ENCODE measurements around the gene ID4.
"Not testable (repeated sequence)": the region's sequence is repeated elsewhere in the genome, so short reads cannot be mapped to it uniquely, and the experiment has no call there.

Gene ID4

DNA sequence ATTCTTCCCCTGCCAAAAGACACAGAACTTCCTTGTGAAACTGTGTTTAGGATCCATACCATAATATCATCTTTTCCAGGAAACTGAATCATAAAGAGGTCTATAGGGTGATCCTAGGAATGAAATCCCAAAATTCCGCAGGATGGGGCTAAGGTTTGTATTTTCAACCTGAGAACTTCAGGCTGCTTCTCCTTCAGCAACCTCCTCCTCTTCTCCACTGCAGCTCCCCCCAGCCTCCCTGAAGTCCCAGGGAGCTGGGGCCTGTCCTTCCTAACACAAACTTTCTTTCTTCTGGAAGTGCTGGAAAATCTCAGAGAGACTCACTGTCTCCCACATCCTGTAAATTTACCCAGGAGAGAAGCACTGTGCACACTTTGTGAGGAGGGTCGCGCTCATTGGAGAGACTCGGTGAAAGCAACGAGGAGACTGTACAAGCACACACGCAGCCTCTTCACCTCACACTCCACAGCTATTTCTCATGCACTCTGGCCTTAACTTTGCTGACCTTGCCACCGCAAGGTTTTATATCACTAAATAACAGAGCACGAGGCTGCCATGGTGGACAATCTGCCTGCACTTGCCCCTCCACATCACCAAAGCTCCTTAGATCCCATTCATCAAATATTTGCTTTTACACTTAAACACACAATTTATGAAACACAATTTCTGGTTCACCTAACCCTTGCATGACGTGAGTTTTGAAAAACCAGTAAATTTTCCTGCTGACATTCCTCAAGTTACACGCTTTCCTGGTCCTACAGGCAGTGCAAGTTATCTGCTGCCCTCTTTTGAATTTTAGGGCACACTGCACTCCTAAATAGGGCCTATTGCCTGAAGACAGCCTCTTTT, 14.3 kb downstream of the ID4 start:
- peak; percentile 58 for DNase-seq

DNA sequence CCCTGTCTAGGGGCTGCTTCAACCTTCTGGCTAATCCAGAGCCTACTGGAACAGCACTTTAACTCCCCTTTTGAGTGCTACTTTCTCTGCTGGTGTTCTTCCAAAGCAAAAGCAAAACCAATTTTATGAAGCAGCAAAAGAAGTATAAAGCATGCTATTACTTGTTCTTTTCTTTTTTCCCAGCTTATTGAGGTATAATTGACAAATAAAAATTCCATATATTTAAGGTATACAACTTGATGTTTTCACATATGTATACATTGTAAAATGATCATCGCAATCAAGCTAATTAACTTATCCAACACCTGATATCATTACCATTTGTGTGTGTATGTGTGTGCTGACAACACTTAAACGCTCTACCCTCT, 14.9 kb downstream of the ID4 start:
- DNase-seq, result no peak
- in situ Hi-C loops (cut with HindIII; ENCODE audit: low pct_ligation_motif_present, low pct_unique_long_range_greater_than_20kb, low sequenced_read_pairs), result no loop called here

More for the DNA sequence above, 14.3 kb downstream of the ID4 start:
- in situ Hi-C loops (cut with HindIII; ENCODE audit: low pct_ligation_motif_present, low pct_unique_long_range_greater_than_20kb, low sequenced_read_pairs), result no loop called here

DNA sequence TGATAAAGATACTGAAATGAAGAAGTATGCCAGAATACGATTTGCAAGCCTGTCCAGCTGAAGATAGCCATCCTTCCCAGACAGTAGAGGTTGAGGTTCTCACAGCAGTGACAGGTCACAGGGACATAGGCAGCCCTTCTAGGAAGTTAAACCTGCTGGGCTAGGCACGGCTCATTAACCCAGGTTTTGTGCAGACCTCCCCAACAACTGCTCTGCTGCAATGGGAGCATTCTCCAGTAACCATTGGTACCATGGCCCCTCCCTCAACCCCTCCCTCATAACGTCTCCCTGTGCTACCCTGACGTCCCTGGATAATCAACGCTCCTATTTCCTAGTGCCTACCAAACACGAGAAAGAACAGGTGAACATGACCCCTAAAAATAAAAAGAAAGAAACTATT, 15.8 kb downstream of the ID4 start:
- in situ Hi-C loops (cut with HindIII; ENCODE audit: low pct_ligation_motif_present, low pct_unique_long_range_greater_than_20kb, low sequenced_read_pairs), result no loop called here
- no peak for DNase-seq

DNA sequence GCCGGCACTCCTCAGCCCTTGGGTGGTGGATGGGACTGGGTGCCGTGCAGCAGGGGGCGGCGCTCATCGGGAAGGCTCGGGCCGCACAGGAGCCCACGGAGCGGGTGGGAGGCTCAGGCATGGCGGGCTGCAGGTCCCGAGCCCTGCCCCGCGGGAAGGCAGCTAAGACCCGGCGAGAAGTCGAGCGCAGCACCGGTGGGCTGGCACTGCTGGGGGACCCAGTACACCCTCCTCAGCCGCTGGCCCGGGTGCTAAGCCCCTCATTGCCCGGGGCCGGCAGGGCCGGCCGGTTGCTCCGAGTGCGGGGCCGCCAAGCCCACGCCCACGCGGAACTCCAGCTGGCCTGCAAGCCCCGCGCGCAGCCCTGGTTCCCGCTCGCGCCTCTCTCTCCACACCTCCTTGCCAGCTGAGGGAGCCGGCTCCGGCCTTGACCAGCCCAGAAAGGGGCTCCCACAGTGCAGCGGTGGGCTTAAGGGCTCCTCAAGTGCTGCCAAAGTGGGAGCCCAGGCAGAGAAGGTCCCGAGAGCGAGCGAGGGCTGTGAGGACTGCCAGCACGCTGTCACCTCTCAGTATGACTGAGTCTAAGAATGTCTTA, 17.3 kb downstream of the ID4 start:
- in situ Hi-C loops (cut with HindIII; ENCODE audit: low pct_ligation_motif_present, low pct_unique_long_range_greater_than_20kb, low sequenced_read_pairs); DNase-seq: not testable (repeated sequence)

DNA sequence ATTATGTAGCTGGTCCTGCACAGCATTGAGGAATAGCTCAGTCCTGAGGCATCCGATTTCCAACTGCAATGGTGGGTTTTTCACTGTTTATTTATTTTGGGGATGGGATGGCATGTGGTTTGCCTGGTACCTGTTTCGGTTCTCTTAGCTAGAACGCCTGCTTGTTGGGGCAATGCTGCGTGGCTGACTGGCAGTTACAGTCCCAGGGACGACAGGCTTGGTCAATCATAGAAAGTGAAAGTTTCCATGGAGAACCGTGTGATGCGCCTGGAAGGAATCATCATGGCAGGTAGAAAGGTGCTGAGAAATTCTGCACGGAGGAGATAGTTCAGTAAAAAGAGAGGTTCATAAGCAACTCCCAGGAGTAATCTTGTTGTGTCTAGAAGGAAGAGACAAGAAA, 18.4 kb downstream of the ID4 start:
- in situ Hi-C loops (cut with HindIII; ENCODE audit: low pct_ligation_motif_present, low pct_unique_long_range_greater_than_20kb, low sequenced_read_pairs), result no loop called here

DNA sequence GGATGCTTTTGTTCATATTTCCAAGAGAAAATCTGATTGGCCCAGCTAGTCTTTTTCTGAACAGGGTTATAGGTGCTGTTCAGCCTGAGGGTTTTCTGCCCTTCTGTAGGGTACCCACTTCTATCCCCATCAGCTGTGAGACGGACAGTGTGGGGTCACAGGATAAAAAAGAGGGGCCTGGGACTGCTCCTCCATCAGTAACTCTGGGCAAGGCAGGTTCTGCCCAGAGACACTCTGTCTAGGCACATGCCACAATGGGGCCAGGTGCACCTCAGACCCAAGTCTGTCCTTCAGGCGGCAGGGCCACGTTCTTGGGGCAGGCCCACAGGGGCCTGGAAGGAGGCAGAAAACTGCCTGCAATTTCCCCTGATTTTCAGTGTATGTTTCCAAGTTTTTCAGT, 20.0 kb downstream of the ID4 start:
- in situ Hi-C loops (cut with HindIII; ENCODE audit: low pct_ligation_motif_present, low pct_unique_long_range_greater_than_20kb, low sequenced_read_pairs), result no loop called here

More for the DNA sequence above, 18.4 kb downstream of the ID4 start:
- DNase-seq, result no peak

DNA sequence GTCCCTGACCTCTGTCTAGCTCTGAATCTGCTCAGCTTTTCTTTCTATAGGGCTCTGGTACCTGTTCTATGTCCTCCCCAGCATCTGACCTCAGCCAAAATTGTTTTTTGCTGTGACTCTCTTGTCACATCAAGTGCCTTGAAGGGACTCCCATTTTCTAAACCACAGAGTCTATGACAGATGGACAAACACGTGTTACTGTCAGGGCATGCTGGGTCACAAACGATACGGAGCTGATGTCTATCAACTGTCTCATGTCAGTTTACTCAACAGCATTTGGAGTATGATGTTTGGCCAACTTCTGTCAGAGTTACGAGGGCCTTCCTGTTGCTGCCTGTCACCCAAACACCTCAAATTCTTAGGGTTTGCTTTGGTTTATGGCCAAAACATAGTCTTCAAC, 20.5 kb downstream of the ID4 start:
- DNase-seq, result no peak
- in situ Hi-C loops (cut with HindIII; ENCODE audit: low pct_ligation_motif_present, low pct_unique_long_range_greater_than_20kb, low sequenced_read_pairs), result no loop called here

More for the DNA sequence above, 20.0 kb downstream of the ID4 start:
- no peak for DNase-seq

DNA sequence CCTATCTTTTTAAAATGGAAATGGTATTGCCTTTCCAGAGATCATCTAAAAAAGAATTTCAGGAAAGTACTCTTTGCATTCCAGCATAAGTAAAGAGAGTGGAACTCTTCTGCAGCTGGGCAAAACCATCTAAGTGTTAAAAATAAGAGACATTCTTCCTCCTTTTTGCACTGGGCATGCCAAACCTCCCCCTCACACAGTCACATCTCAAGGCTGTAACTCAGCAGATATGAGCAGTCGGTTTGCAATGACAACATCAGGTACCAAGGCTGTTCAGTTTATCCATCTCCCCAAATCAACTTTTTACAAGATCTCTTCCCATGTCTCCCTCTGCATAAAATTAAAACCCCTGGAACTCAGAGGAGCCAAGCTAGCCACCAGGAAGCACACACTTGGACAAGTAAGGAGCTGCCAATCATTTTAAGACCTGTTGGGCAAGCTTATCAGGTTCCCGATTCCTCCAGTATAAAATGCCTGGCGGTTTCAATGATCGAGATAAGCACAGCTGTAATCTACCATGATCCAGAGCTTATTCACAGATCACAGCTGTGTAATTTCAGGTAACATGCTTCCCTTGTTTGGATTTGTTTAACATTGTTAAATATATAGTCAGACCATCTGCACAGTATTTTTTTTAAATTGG, 23.2 kb downstream of the ID4 start:
- no peak for DNase-seq
- in situ Hi-C loops (cut with HindIII; ENCODE audit: low pct_ligation_motif_present, low pct_unique_long_range_greater_than_20kb, low sequenced_read_pairs), result no loop called here

DNA sequence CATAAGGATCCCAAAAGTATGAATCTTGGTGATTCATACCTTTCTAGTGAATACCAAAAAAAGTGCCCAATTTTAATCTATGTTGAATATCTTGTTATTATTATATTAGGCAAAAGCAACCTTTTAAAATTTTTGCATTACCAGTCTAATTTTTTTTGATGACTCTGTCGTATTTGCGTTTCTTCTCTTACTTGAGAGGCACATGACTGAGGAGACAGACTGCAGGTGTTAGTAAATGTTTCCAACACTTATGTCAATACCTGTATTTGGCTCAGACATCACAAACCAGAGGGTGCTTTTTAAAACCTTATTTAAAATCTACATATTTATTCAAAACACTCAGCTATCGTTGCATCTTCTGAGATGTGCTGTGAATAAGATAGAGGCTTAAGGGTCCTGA, 27.1 kb downstream of the ID4 start:
- DNase-seq, result no peak
- in situ Hi-C loops (cut with HindIII; ENCODE audit: low pct_ligation_motif_present, low pct_unique_long_range_greater_than_20kb, low sequenced_read_pairs), result no loop called here

DNA sequence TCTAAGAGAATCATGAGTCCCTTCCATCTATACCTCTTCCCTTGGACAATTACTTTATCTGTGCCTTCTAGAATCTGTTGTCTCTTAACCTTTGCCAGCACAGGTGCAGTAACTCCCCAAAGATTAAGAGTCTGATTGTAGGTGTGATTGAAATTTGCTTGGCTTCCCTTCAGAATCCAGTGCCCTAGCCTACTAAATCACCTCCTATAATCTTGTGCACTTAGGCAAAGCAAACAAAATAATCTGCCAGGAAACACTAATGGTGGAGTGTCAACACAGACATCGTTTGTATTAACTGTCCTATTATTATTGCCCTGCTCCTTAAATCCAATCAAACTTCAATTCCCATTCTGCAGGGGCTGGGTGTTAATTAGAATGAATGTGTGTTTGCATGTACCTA, 28.0 kb downstream of the ID4 start:
- in situ Hi-C loops (cut with HindIII; ENCODE audit: low pct_ligation_motif_present, low pct_unique_long_range_greater_than_20kb, low sequenced_read_pairs), result no loop called here
- DNase-seq, result no peak

DNA sequence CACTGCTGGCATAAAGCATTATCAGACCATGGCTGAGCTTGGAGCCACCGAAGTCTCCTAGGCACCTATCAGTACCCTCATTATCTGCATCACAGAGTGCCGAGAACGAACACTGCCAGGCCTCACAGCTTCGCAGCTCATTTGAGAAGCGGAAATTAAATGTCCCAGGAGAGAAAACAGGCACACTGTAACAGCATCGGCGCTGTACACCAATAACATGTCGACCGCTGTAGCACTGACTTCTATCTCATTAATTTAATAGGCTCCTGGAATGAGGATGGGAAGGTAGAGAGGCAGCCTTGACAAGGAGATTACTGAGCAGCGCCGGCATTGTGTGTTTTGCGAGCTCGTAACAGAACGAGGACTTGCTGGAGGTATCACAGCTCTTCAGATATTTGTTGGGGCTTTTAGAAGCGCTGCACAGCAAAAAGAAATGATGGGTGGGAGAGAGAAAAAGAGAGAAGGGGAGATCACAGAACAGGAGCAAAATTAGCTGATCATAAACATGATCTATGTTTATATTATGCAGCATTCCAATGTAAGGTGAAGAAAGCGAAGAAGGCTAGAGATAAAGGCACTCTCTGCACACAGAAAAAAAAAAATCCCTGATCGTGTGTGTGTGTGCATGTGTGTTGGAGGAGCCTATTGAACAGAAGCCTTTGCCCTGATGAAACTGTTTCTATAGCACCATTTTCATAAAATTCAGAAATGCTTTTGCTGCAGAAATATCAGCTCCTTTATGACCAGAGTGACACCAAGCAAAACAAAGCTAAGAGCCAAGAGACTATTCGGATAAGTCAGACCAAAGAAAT, 29.2 kb downstream of the ID4 start:
- DNase-seq, result no peak
- in situ Hi-C loops (cut with HindIII; ENCODE audit: low pct_ligation_motif_present, low pct_unique_long_range_greater_than_20kb, low sequenced_read_pairs), result no loop called here

DNA sequence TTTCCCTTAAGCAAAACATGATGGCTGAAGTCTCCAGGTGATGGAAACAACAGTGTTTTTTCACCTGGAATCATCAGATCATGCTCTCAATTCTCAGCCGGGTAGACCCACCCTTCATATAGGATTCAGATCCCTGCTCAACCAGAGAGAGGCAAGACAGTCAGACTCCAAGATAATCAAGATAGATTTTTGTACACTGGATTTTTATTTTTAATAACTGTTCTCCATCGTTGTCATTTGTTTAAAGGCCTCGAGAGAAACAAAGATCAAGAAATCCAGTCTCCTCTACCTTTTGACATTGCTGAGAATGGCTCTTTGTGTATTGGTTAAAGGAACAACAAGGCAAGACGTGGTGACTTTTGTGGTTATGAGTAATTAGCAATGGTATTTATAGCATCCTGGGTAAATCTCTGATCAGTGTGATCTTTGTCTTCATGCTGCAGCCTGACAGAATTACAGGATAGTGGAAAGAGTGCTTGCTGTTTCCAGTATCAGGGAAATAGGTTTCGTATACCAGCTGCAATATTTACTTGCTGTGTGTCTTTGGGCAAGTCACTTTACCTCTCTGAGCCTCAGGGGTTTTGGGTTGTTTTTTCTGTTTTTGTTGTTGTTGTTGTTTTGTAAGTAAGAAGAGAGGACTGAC, 29.9 kb downstream of the ID4 start:
- in situ Hi-C loops (cut with HindIII; ENCODE audit: low pct_ligation_motif_present, low pct_unique_long_range_greater_than_20kb, low sequenced_read_pairs), result no loop called here

DNA sequence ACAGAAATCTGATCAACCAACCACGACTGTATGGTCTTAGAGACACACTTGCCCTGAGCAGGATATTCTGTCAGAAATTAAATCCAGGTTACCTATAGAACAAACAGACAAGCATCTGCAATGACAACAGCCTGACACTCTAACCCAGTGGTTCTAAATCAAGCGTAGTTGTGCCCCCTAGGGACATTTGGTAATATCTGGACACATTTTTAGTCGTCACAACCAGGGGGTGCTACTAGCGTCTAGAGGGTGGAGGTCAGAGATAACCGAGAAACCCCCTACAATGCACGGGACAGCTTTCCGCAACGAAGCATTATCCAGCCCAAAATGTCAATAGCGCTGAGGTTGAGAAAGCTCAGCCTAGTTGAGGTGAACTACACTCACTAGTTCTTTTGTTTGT, 32.3 kb downstream of the ID4 start:
- DNase-seq, result no peak
- in situ Hi-C loops (cut with HindIII; ENCODE audit: low pct_ligation_motif_present, low pct_unique_long_range_greater_than_20kb, low sequenced_read_pairs), result no loop called here

More for the DNA sequence above, 29.9 kb downstream of the ID4 start:
- DNase-seq, result no peak

DNA sequence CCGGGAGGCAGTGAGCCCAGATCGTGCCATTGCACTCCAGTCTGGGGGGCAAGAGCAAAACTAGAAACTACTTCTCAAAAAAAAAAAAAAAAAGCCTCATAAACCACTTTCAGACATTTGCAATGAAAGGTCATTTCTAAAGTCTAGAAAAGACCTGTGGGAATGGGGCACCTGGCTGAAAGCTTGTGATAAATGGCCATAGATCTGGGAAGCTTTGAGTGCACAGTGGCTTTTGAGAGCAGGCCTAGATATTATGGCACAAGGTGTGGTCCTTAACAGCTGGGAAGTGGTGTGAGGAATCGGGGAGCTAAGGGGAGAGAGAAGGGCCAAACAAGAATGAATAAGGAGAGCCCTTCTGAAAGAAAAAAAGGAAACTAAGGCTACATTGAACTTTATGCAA, 33.2 kb downstream of the ID4 start:
- in situ Hi-C loops (cut with HindIII; ENCODE audit: low pct_ligation_motif_present, low pct_unique_long_range_greater_than_20kb, low sequenced_read_pairs), result no loop called here
- no peak for DNase-seq

DNA sequence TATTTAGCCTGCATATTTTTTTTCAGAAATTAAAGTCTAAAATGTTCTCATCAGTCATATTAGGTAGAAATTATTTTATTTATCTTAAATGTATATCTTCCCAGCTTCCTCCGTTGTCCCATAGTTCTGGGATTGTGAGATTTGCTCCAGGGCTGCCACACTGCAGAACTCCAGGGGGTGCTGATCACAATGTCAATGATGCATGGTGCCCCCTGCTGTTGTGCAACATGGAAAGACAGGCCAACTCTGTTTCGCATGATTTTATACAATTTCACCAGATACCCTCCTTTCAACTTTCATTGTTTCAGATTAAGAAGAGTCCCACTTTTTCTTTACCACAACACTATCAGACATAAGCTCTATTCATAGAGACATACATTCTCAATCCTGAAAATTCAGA, 35.9 kb downstream of the ID4 start:
- peak; percentile 14 for DNase-seq
- in situ Hi-C loops (cut with HindIII; ENCODE audit: low pct_ligation_motif_present, low pct_unique_long_range_greater_than_20kb, low sequenced_read_pairs), result no loop called here

DNA sequence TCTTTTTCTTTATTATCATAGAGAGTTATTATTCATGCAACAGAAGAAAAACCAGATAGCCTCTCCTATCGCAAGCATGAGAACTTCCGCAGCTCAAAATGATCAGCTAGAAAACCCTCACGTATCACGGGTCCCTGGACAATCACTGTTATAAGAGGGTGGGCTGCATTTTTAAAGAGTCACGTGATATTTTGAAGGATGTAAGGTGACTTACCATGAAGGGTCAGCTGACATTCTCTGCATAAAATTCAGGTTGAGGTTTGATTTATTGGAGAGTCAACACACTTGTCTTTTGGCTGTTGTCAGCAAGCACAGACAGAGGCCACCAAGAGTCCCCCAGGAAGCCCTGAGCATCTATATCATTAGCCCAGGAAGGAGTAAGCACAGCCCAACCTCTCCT, 39.5 kb downstream of the ID4 start:
- no peak for DNase-seq
- in situ Hi-C loops (cut with HindIII; ENCODE audit: low pct_ligation_motif_present, low pct_unique_long_range_greater_than_20kb, low sequenced_read_pairs), result no loop called here

DNA sequence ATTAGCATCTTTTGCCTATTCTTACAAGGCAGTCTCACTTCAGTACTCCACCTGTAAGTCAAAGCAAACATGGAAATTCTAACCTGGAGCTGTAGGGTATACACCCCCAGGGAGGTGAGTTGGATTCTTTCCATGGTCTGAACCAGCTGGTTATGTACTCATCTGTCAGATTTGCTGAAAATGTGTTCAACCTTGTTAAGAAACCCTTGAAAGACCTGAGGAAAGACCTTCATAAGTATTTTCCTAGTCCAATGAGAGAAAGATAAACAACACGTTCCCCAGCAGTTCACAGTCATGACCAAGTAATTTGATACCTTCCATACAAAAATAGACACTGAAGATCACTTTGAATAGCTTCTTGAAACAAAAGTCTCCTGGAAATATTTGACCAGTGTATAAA, 42.5 kb downstream of the ID4 start:
- DNase-seq, result no peak
- in situ Hi-C loops (cut with HindIII; ENCODE audit: low pct_ligation_motif_present, low pct_unique_long_range_greater_than_20kb, low sequenced_read_pairs), result no loop called here

DNA sequence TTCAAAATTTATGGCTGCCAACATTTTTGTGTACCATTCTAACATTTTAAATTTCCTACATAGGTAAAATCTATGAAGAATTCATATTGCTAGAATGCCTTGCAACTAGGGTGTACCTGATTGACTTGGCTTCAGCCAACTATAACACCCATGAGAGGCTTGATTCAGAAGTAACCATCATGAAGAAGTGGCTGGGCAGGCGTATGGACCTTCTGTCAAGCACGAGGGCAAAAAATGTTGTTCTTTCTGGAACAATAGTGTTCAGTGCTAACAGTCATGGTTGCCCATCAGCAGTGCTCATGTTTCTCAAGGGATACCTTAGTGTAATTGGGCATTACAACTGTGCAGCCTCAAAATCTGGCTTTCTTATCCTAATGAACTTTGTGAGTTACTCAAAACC, 42.9 kb downstream of the ID4 start:
- in situ Hi-C loops (cut with HindIII; ENCODE audit: low pct_ligation_motif_present, low pct_unique_long_range_greater_than_20kb, low sequenced_read_pairs), result no loop called here
- no peak for DNase-seq

DNA sequence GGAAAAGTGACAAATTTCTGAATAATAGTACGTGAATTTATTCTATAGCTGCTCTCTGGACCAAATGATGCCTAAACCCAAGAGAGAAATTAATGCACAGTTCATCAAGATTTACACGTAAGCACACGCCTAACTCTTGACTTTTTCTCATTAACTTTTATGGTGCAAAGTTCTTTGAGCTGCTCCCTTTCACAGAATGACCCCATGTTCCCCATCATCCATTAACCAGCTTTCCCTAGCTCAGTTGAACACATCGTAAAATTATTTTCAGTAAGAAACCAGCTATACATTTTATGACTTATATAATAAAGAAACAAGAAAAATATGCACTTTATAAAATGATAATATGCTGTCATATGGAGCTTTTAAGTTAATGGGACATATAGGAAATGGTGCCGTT, 54.3 kb downstream of the ID4 start:
- in situ Hi-C loops (cut with HindIII; ENCODE audit: low pct_ligation_motif_present, low pct_unique_long_range_greater_than_20kb, low sequenced_read_pairs), result no loop called here
- DNase-seq, result no peak
